Measurements from ENCODE around the gene DISC1. TPM values are rescaled to one million over a fixed set of nuclear protein-coding genes. Genes with fewer than 3 reads are reported as not detected.

DISC1 gene
- total and polyA plus RNA-seq, 4 experiments from 2014 or later: 1.9 to 18.0 (median 10.0) TPM

DNA sequence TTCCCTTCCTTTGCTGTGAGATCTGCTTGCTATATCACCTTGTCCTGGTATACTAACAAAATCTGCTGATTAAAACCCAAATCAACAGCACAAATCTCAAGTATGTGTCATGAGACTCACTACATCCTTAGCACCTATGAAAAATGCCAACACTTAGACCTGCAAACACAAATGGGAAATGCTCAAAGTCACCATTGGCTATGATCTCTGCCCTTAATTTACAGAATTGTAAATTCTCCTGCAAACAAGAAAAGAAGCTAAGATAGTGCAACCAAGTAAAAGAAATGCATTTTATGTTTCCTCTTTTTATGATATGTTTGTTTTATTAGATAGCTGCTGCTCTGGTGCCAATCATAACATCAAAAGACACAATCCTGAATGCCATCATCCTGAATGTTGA, 80.8 kb downstream of the DISC1 start:
- Mint-ChIP-seq H3K27ac (no peak overlapping the region), H3K9me3 (peaks cover 0 to 4% (median under 1%) of the 10 kb centered on the region in 8 donors), H3K4me1 (peaks cover 0 to 5% (median 3%) of the 10 kb centered on the region in 4 donors), H3K36me3 (peaks cover 34 to 36% of the 10 kb centered on the region in 2 donors), H3K4me3 (no peak overlapping the region), H3K27me3 (no peaks in the 10 kb centered on the region)
- ChIA-PET POLR2A (ENCODE audit: partially characterized antibody) (no interaction called here), CTCF (ENCODE audit: partially characterized antibody) (interaction anchor here (1.1 kb wide), 1 partner anchor 230 kb away, joined by 3 read pairs; no protein-coding TSS in a partner anchor)
- no peaks in the 10 kb centered on the region for H3K9me3 ChIP-seq (ENCODE audit: control insufficient read depth in 1 of 2, low read length in 2 of 2)
- H3K4me1 ChIP-seq (ENCODE audit: insufficient read depth, low read length): no peaks in the 10 kb centered on the region
- no peak overlapping the region for H3K4me3 ChIP-seq (ENCODE audit: low read length in 2 of 2)
- H3K27ac ChIP-seq (ENCODE audit: low read depth, low read length): no peak overlapping the region
- no peaks in the 10 kb centered on the region for H3K27me3 ChIP-seq (ENCODE audit: insufficient read depth, low read length)
- DNase-seq: no peak
- no peaks in the 10 kb centered on the region for H3K36me3 ChIP-seq (ENCODE audit: insufficient read depth, low read length)
- intact Hi-C loops (cut with micrococcal nuclease): no loop called here

DNA sequence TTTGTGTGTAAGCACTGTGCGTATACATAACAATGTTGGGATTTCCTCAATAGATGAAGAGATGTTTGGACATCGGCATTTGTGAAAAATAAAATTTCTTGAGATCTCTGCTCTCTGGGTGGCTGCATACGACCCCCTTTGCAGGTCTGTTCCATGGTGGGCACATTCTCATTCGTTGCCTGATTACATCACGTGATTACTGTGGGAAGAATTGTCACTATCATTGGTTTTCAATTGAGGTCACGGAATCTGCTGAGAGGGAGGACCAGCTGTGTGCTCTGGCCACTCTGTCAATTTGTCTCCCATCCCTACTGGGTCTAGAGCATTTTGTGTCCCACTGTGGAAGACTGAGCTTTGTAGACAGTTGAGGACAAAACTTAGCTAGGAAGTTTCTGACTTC, 81.8 kb downstream of the DISC1 start:
- peaks cover 27 to 37% of the 10 kb centered on the region in 2 donors for H3K36me3 Mint-ChIP-seq
- Histone ChIP-seq H3K9me3 (ENCODE audit: control insufficient read depth in 1 of 2, low read length in 2 of 2) (no peaks in the 10 kb centered on the region), H3K4me1 (ENCODE audit: insufficient read depth, low read length) (no peaks in the 10 kb centered on the region), H3K27me3 (ENCODE audit: insufficient read depth, low read length) (no peaks in the 10 kb centered on the region), H3K4me3 (ENCODE audit: low read length in 2 of 2) (no peak overlapping the region), H3K36me3 (ENCODE audit: insufficient read depth, low read length) (no peaks in the 10 kb centered on the region), H3K27ac (ENCODE audit: low read depth, low read length) (no peak overlapping the region)
- H3K9me3 Mint-ChIP-seq: peaks cover 0 to 9% (median 4%) of the 10 kb centered on the region in 8 donors
- no peaks in the 10 kb centered on the region for H3K27me3 Mint-ChIP-seq
- CTCF ChIA-PET (ENCODE audit: partially characterized antibody): interaction anchor here (1.1 to 1.3 kb wide), 2 partner anchors 17 to 231 kb away, joined by 3 to 4 read pairs; no protein-coding TSS in a partner anchor
- no peak overlapping the region for H3K4me3 Mint-ChIP-seq
- peaks cover 0 to 5% (median 3%) of the 10 kb centered on the region in 4 donors for H3K4me1 Mint-ChIP-seq
- POLR2A ChIA-PET (ENCODE audit: partially characterized antibody): no interaction called here
- H3K27ac Mint-ChIP-seq: no peak overlapping the region
- DNase-seq: no peak
- intact Hi-C loops (cut with micrococcal nuclease): no loop called here

DNA sequence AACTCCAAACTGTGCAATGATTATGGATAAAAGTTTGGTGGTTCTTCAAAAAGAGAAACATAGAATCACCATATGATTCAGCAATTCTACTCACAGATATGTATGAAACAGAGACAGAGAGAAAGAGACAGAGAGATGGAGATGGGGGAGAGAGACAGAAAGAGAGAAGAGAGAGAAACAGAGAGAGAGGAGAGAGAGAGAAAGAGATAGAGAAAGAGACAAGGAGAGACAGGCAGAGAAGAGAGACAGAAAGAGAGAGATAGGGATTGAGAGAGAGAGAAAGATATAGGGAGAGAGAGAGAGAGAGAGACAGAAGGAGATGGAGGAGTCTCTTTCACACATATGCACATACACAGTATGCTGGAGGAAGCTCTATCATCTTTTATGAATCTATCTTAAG, 87.8 kb downstream of the DISC1 start:
- H3K27ac ChIP-seq (ENCODE audit: low read depth, low read length): no peak overlapping the region
- Mint-ChIP-seq H3K9me3 (peaks cover 0 to 9% (median 4%) of the 10 kb centered on the region in 8 donors), H3K36me3 (peaks cover 17 to 30% of the 10 kb centered on the region in 2 donors), H3K4me1 (peaks cover 0 to 7% (median 3%) of the 10 kb centered on the region in 4 donors), H3K4me3 (no peak overlapping the region), H3K27ac (peak overlapping the region in 1 of 7 donors; percentile 36), H3K27me3 (no peaks in the 10 kb centered on the region)
- no peaks in the 10 kb centered on the region for H3K27me3 ChIP-seq (ENCODE audit: insufficient read depth, low read length)
- H3K4me3 ChIP-seq (ENCODE audit: low read length in 2 of 2): no peak overlapping the region
- POLR2A ChIA-PET (ENCODE audit: partially characterized antibody): no interaction called here
- no peaks in the 10 kb centered on the region for H3K9me3 ChIP-seq (ENCODE audit: control insufficient read depth in 1 of 2, low read length in 2 of 2)
- CTCF ChIA-PET (ENCODE audit: partially characterized antibody): interaction anchor here (2.1 kb wide), 1 partner anchor 43 kb away, joined by 7 read pairs; no protein-coding TSS in a partner anchor
- H3K4me1 ChIP-seq (ENCODE audit: insufficient read depth, low read length): no peaks in the 10 kb centered on the region
- H3K36me3 ChIP-seq (ENCODE audit: insufficient read depth, low read length): no peaks in the 10 kb centered on the region
- DNase-seq: no peak
- intact Hi-C loops (cut with micrococcal nuclease): no loop called here

DNA sequence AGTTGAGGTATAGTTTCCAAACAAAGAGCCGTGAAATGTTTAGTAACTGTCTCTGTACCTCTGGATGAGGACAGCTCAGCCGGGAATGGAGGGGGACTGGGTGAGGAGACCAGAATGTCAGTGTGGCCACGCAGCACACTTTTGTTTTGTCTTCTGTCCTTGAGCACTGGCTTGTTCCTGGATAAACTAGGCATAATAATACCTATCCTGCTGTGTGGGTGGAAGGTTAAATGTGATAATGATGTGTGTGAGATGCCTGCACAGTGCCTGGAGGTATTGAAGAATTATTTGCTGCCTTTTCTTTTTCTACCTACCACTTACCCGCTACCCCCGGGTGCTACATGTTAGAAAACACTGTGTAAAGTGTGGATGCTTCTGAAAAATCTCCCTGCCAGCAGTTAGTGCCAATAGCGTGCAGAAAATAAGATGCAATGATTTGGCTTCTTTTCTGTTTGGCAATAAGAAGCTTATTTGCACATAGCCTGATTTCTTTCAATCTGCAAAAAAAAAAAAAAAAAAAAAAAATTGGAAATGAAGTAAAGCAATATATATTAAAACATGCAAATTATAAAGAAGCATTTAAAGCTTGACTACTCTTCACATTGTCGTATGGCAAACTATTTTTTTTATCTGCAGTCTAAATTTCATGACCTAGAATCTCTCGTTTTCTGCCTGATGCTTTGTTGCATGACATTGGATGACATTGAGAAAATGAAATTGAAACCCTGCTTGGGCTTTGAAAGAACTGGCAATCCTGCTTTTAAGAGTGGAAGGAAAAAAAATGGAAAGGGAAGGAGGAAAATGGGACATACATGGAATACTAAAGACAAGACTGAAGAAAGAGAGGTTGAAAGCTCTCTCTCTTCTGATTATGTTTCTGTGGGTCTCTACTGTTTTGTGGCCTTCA, 89.5 kb downstream of the DISC1 start:
- no peak for DNase-seq
- peaks cover 0 to 4% (median under 1%) of the 10 kb centered on the region in 4 donors for H3K4me1 Mint-ChIP-seq
- no peaks in the 10 kb centered on the region for H3K9me3 ChIP-seq (ENCODE audit: control insufficient read depth in 1 of 2, low read length in 2 of 2)
- H3K27me3 Mint-ChIP-seq: no peaks in the 10 kb centered on the region
- H3K36me3 Mint-ChIP-seq: peaks cover 20% of the 10 kb centered on the region in 2 donors
- no peak overlapping the region for H3K4me3 ChIP-seq (ENCODE audit: low read length in 2 of 2)
- intact Hi-C loops (cut with micrococcal nuclease): no loop called here
- no peaks in the 10 kb centered on the region for H3K4me1 ChIP-seq (ENCODE audit: insufficient read depth, low read length)
- peaks cover 0 to 9% (median 4%) of the 10 kb centered on the region in 8 donors for H3K9me3 Mint-ChIP-seq
- no peaks in the 10 kb centered on the region for H3K36me3 ChIP-seq (ENCODE audit: insufficient read depth, low read length)
- CTCF ChIA-PET (ENCODE audit: partially characterized antibody): interaction anchor here (0.9 to 2.1 kb wide), 3 partner anchors 14 to 41 kb away, joined by 3 to 7 read pairs (median 3); no protein-coding TSS in a partner anchor
- H3K27ac ChIP-seq (ENCODE audit: low read depth, low read length): no peak overlapping the region
- no peak overlapping the region for H3K4me3 Mint-ChIP-seq
- H3K27me3 ChIP-seq (ENCODE audit: insufficient read depth, low read length): no peaks in the 10 kb centered on the region
- POLR2A ChIA-PET (ENCODE audit: partially characterized antibody): no interaction called here
- H3K27ac Mint-ChIP-seq: no peak overlapping the region

DNA sequence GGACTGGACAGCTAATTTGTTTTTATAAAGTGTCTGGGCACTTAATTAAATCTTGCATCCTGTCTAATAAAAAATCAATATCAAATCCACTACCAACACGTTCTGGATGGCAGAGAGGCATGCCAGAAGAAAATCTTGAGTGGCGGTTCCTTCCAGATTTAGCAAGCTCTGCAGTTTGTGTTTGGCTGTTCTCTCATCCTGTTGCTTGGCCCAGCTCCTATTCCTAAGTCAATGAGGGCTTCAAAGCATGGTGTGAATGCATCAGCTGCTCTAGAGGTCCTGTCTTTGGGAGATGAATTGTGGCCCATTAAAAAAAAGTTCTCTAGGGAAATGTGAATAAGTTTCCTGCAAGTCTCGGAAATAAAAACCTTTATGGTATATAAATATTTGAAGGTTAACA, 90.3 kb downstream of the DISC1 start:
- peaks cover 0 to 4% (median under 1%) of the 10 kb centered on the region in 4 donors for H3K4me1 Mint-ChIP-seq
- no peak overlapping the region for H3K27ac ChIP-seq (ENCODE audit: low read depth, low read length)
- POLR2A ChIA-PET (ENCODE audit: partially characterized antibody): no interaction called here
- H3K4me1 ChIP-seq (ENCODE audit: insufficient read depth, low read length): no peaks in the 10 kb centered on the region
- H3K9me3 Mint-ChIP-seq: peaks cover 0 to 9% (median 2%) of the 10 kb centered on the region in 8 donors
- intact Hi-C loops (cut with micrococcal nuclease): no loop called here
- H3K9me3 ChIP-seq (ENCODE audit: control insufficient read depth in 1 of 2, low read length in 2 of 2): no peaks in the 10 kb centered on the region
- H3K4me3 ChIP-seq (ENCODE audit: low read length in 2 of 2): no peak overlapping the region
- peaks cover 17 to 18% of the 10 kb centered on the region in 2 donors for H3K36me3 Mint-ChIP-seq
- H3K36me3 ChIP-seq (ENCODE audit: insufficient read depth, low read length): no peaks in the 10 kb centered on the region
- no peak overlapping the region for H3K4me3 Mint-ChIP-seq
- H3K27me3 Mint-ChIP-seq: no peaks in the 10 kb centered on the region
- no peak for DNase-seq
- H3K27me3 ChIP-seq (ENCODE audit: insufficient read depth, low read length): no peaks in the 10 kb centered on the region
- CTCF ChIA-PET (ENCODE audit: partially characterized antibody): interaction anchor here (1.6 to 2.1 kb wide), 2 partner anchors 13 to 40 kb away, joined by 3 to 7 read pairs; no protein-coding TSS in a partner anchor
- H3K27ac Mint-ChIP-seq: no peak overlapping the region

DNA sequence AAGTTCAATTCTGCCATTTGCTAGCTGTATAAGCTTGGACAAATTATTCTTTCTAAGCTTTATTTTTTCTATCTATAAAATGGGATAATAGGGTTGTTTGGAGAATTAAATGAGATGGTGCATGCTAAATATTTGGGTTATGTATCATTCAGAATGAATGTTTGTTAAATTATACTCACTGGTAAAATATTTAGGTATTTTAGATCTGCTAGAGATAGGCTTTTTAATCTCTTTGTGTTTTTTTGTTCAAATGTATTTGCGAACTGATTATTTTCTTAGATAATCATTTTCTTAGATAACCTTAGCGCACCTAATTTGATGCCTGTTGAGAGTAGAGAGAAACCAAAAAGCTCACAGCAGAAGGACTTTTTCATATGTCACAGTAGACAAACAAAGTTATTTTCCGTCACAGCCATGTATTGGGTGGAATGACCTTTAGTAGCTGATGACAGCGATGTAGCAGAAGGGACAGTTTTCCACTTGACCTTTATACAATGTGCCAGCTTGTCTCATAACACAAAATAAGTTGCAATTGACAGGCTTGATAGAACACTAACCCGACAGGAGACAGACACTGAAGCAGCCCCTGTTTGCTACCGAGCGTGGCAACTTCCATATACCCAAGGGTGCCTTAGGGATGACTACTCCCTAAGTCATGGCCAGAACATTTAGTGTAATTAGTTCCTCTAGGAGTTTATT, 93.0 kb downstream of the DISC1 start:
- intact Hi-C loops (cut with micrococcal nuclease): no loop called here
- H3K27me3 Mint-ChIP-seq: no peaks in the 10 kb centered on the region
- CTCF ChIA-PET (ENCODE audit: partially characterized antibody): interaction anchor here (1.5 kb wide), 1 partner anchor 10 kb away, joined by 4 read pairs; no protein-coding TSS in a partner anchor
- H3K4me3 ChIP-seq (ENCODE audit: low read length in 2 of 2): no peak overlapping the region
- H3K4me1 Mint-ChIP-seq: peaks cover 0 to 4% (median 2%) of the 10 kb centered on the region in 4 donors
- H3K9me3 ChIP-seq (ENCODE audit: control insufficient read depth in 1 of 2, low read length in 2 of 2): no peaks in the 10 kb centered on the region
- no peaks in the 10 kb centered on the region for H3K27me3 ChIP-seq (ENCODE audit: insufficient read depth, low read length)
- H3K27ac Mint-ChIP-seq: no peak overlapping the region
- no peaks in the 10 kb centered on the region for H3K36me3 ChIP-seq (ENCODE audit: insufficient read depth, low read length)
- no peak overlapping the region for H3K27ac ChIP-seq (ENCODE audit: low read depth, low read length)
- no peaks in the 10 kb centered on the region for H3K4me1 ChIP-seq (ENCODE audit: insufficient read depth, low read length)
- H3K4me3 Mint-ChIP-seq: no peak overlapping the region
- H3K9me3 Mint-ChIP-seq: no peaks in the 10 kb centered on the region
- peaks cover 15 to 21% of the 10 kb centered on the region in 2 donors for H3K36me3 Mint-ChIP-seq
- POLR2A ChIA-PET (ENCODE audit: partially characterized antibody): interaction anchor here (0.7 kb wide), 1 partner anchor 309 kb away, joined by 3 read pairs; no protein-coding TSS in a partner anchor
- DNase-seq: no peak

Data from CD4-positive, alpha-beta memory T cell (primary cell).